HG02852 (cell line): ENCODE measurements around the gene CHSY3.

ENCODE experiments used
- ATAC-seq: cut with Tn5 transposase; IDR thresholded peaks from one replicate; pipeline ENCODE4 v1.9.1; 2021; ENCODE audit warnings: mild to moderate bottlenecking, moderate library complexity; ENCODE audit not compliant: unreplicated experiment

CHSY3 gene

GRCh38 chr5:130021000-130021399, 116.7 kb downstream of the CHSY3 start:
- ATAC-seq, result no peak

- no peak for ATAC-seq
Observed at GRCh38 chr5:130021876-130022275, 117.6 kb downstream of the CHSY3 start.

- ATAC-seq, result no peak
Observed at GRCh38 chr5:130023604-130024003, 119.3 kb downstream of the CHSY3 start.

GRCh38 chr5:130024006-130024405, 119.7 kb downstream of the CHSY3 start:
- ATAC-seq, result no peak

- ATAC-seq, result no peak
Observed at GRCh38 chr5:130025511-130025910, 121.2 kb downstream of the CHSY3 start.

- no peak for ATAC-seq
Observed at GRCh38 chr5:130032807-130033206, 128.5 kb downstream of the CHSY3 start.

GRCh38 chr5:130034566-130035210, 130.4 kb downstream of the CHSY3 start:
- no peak for ATAC-seq

- no peak for ATAC-seq
Observed at GRCh38 chr5:130035388-130035787, 131.1 kb downstream of the CHSY3 start.

GRCh38 chr5:130037905-130038304, 133.6 kb downstream of the CHSY3 start:
- ATAC-seq, result no peak

- ATAC-seq, result no peak
Observed at GRCh38 chr5:130043834-130044233, 139.6 kb downstream of the CHSY3 start.

- ATAC-seq, result peak; percentile 47
Observed at GRCh38 chr5:130045334-130045733, 141.1 kb downstream of the CHSY3 start.

- ATAC-seq, result no peak
Observed at GRCh38 chr5:130050585-130050984, 146.3 kb downstream of the CHSY3 start.

- ATAC-seq, result no peak
Observed at GRCh38 chr5:130052752-130053151, 148.5 kb downstream of the CHSY3 start.

- no peak for ATAC-seq
Observed at GRCh38 chr5:130055572-130055971, 151.3 kb downstream of the CHSY3 start.

- no peak for ATAC-seq
Observed at GRCh38 chr5:130061746-130062145, 157.5 kb downstream of the CHSY3 start.

- ATAC-seq, result no peak
Observed at GRCh38 chr5:130063603-130064002, 159.3 kb downstream of the CHSY3 start.

GRCh38 chr5:130064484-130064883, 160.2 kb downstream of the CHSY3 start:
- ATAC-seq, result no peak

GRCh38 chr5:130065617-130066016, 161.4 kb downstream of the CHSY3 start:
- no peak for ATAC-seq

GRCh38 chr5:130066644-130067043, 162.4 kb downstream of the CHSY3 start:
- no peak for ATAC-seq

GRCh38 chr5:130067364-130067763, 163.1 kb downstream of the CHSY3 start:
- no peak for ATAC-seq

- ATAC-seq, result no peak
Observed at GRCh38 chr5:130068101-130068500, 163.8 kb downstream of the CHSY3 start.

- no peak for ATAC-seq
Observed at GRCh38 chr5:130068988-130069387, 164.7 kb downstream of the CHSY3 start.

- ATAC-seq, result no peak
Observed at GRCh38 chr5:130074820-130075219, 170.6 kb downstream of the CHSY3 start.
